Stomach (tissue), 4 donors: ENCODE measurements around the gene CTIF.

Source experiments
- CTCF ChIP-seq, 7 experiments: fragments of 450-650 bp in 4 of 7; fragments of 200-600 bp in 3 of 7; sonication (generic) in 3 of 7; IDR thresholded peaks; one replicate each; pipeline ENCODE4 v1.5.1; 2016 to 2019; ENCODE audit warnings: antibody characterized with exemption in 7 of 7, control low read depth in 2 of 7, mild to moderate bottlenecking in 1 of 7
- POLR2A ChIP-seq, 4 donors: fragments of 450-650 bp; IDR thresholded peaks; one replicate each; pipeline ENCODE4 v1.6.1; 2016; ENCODE audit warnings: antibody characterized with exemption in 4 of 4, control low read depth in 2 of 4, mild to moderate bottlenecking in 1 of 4, moderate library complexity in 1 of 4

DNA sequence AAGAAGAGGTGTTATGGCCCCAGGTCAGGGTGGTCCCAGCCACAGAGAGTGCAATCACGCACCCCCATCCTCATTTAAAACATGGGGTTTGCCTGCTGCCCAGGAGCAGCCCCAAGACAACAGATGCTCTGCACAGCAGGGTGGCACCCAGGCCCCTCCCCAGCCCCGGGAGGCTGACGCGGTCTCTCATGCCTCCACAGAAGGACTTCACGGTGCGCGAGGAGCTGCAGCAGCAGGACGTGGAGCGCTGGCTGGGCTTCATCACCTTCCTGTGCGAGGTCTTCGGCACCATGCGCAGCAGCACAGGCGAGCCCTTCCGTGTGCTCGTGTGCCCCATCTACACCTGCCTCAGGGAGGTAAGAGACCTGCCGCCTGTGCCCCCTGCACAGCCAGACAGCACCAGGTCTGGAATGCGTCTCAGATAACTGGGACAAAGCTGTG, 278.2 kb downstream of the CTIF start:
- TF ChIP-seq CTCF (IDR thresholded peaks at IDR 0.05): no peak
- TF ChIP-seq POLR2A (IDR thresholded peaks at IDR 0.05): no peak
